Nephron (organoid): Measurements from ENCODE around the gene ANGPTL2.

Experiments used
- H3K27ac Mint-ChIP-seq, 3 experiments: 2 replicates each; pipeline ENCODE4 v1.8.0; 2020; ENCODE audit warnings: mixed read lengths in 3 of 3, mild to moderate bottlenecking in 2 of 3, moderate library complexity in 1 of 3
- H3K27me3 Mint-ChIP-seq: 2 replicates; pipeline ENCODE4 v1.8.0; 2021; ENCODE audit warnings: low read depth, mild to moderate bottlenecking, moderate library complexity, mixed read lengths
- H3K36me3 Mint-ChIP-seq: 2 replicates; pipeline ENCODE4 v1.8.0; 2020; ENCODE audit warnings: low read depth, mixed read lengths
- H3K4me1 Mint-ChIP-seq: 2 replicates; pipeline ENCODE4 v1.8.0; 2020; ENCODE audit warnings: mixed read lengths
- H3K4me3 Mint-ChIP-seq, 3 experiments: 2 replicates each; pipeline ENCODE4 v1.8.0; 2020; ENCODE audit warnings: mild to moderate bottlenecking in 3 of 3, mixed read lengths in 3 of 3, moderate library complexity in 2 of 3
- H3K9me3 Mint-ChIP-seq: 2 replicates; pipeline ENCODE4 v1.8.0; 2020; ENCODE audit warnings: mixed read lengths
- CTCF ChIP-seq, 3 experiments: fragments of 200-600 bp; sonication (generic); IDR thresholded peaks; one replicate each; pipeline ENCODE4 v1.5.0; 2021; ENCODE audit warnings: antibody characterized with exemption in 3 of 3; ENCODE audit not compliant: unreplicated experiment in 3 of 3

Gene ANGPTL2

GRCh38 chr9:127109212-127109711, 13.2 kb downstream of the ANGPTL2 start:
- no peaks in the 10 kb centered on the region for H3K9me3 Mint-ChIP-seq

GRCh38 chr9:127107929-127108876, 14.2 kb downstream of the ANGPTL2 start:
- no peak for TF ChIP-seq CTCF (IDR thresholded peaks at IDR 0.05; ENCODE audit: unreplicated experiment in 3 of 3)
- Mint-ChIP-seq H3K27ac (no peak overlapping the region), H3K36me3 (peaks cover 38% of the 10 kb centered on the region), H3K9me3 (no peaks in the 10 kb centered on the region), H3K4me3 (no peak overlapping the region), H3K27me3 (peaks cover 4% of the 10 kb centered on the region), H3K4me1 (peaks cover 23% of the 10 kb centered on the region)

More at GRCh38 chr9:127109212-127109711, 13.2 kb downstream of the ANGPTL2 start:
- H3K27me3 Mint-ChIP-seq: peaks cover 4% of the 10 kb centered on the region
- H3K36me3 Mint-ChIP-seq: peaks cover 35% of the 10 kb centered on the region
- H3K4me1 Mint-ChIP-seq: peaks cover 23% of the 10 kb centered on the region
- no peak overlapping the region for H3K27ac Mint-ChIP-seq
- H3K4me3 Mint-ChIP-seq: no peak overlapping the region
- no peak for TF ChIP-seq CTCF (IDR thresholded peaks at IDR 0.05; ENCODE audit: unreplicated experiment in 3 of 3)

- H3K27ac Mint-ChIP-seq: no peak overlapping the region
- peaks cover 4% of the 10 kb centered on the region for H3K27me3 Mint-ChIP-seq
- peaks cover 22% of the 10 kb centered on the region for H3K4me1 Mint-ChIP-seq
- H3K4me3 Mint-ChIP-seq: no peak overlapping the region
- peaks cover 41% of the 10 kb centered on the region for H3K36me3 Mint-ChIP-seq
- no peak for TF ChIP-seq CTCF (IDR thresholded peaks at IDR 0.05; ENCODE audit: unreplicated experiment in 3 of 3)
- no peaks in the 10 kb centered on the region for H3K9me3 Mint-ChIP-seq
These were observed 15.1 kb downstream of the ANGPTL2 start for GRCh38 chr9:127107171-127107928.

GRCh38 chr9:127106466-127106855, 16.0 kb downstream of the ANGPTL2 start:
- H3K36me3 Mint-ChIP-seq: peaks cover 42% of the 10 kb centered on the region
- no peak for TF ChIP-seq CTCF (IDR thresholded peaks at IDR 0.05; ENCODE audit: unreplicated experiment in 3 of 3)
- H3K9me3 Mint-ChIP-seq: no peaks in the 10 kb centered on the region
- H3K27ac Mint-ChIP-seq: no peak overlapping the region
- H3K27me3 Mint-ChIP-seq: peaks cover 4% of the 10 kb centered on the region
- peaks cover 29% of the 10 kb centered on the region for H3K4me1 Mint-ChIP-seq
- H3K4me3 Mint-ChIP-seq: no peak overlapping the region

GRCh38 chr9:127105805-127106465, 16.5 kb downstream of the ANGPTL2 start:
- Mint-ChIP-seq H3K36me3 (peaks cover 42% of the 10 kb centered on the region), H3K9me3 (no peaks in the 10 kb centered on the region), H3K27ac (no peak overlapping the region), H3K4me3 (no peak overlapping the region), H3K4me1 (peaks cover 29% of the 10 kb centered on the region), H3K27me3 (peaks cover 4% of the 10 kb centered on the region)
- TF ChIP-seq CTCF (IDR thresholded peaks at IDR 0.05; ENCODE audit: unreplicated experiment in 3 of 3): no peak
